B cell (primary cell): Measurements from ENCODE around the gene SNX10. TPM values are rescaled to one million over a fixed set of nuclear protein-coding genes. Genes with fewer than 3 reads are reported as not detected.

Source experiments
- ATAC-seq: fragments of 200-7000 bp; cut with Tn5 transposase; one replicate; pipeline ENCODE4 v1.10.0; 2021; ENCODE audit warnings: low read depth, mild to moderate bottlenecking, moderate number of reproducible peaks, moderate library complexity
- CTCF ChIA-PET: fragments of 350-600 bp; sonication (Branson Sonifier 250); formaldehyde crosslinking; loops from one replicate; lab custom pipeline; 2021; ENCODE audit warnings: antibody characterized with exemption, inconsistent platforms; lab: Charles Lee
- POLR2A ChIA-PET: fragments of 350-600 bp; sonication (Branson Sonifier 250); formaldehyde crosslinking; loops from one replicate; lab custom pipeline; 2021; ENCODE audit warnings: antibody characterized with exemption; lab: Charles Lee
- DNase-seq: peaks from one replicate; pipeline ENCODE4 v3.0.0; 2013
- H2AFZ ChIP-seq: 2 replicates; pipeline ENCODE4 v1.6.1; 2012; ENCODE audit warnings: mild to moderate bottlenecking, low read depth, low read length; ENCODE audit not compliant: insufficient read depth, poor library complexity, severe bottlenecking
- H3K27ac ChIP-seq, 2 donors: 1 replicate in 1 of 2; 2 replicates in 1 of 2; pipeline ENCODE4 v1.5.1; 2012 to 2013; ENCODE audit warnings: low read length in 2 of 2, mild to moderate bottlenecking in 2 of 2, moderate library complexity in 1 of 2
- H3K27me3 ChIP-seq, 4 experiments: fragments of 200-600 bp in 1 of 4; sonication (generic) in 1 of 4; replicated peaks in 1 of 4; 1 replicate in 2 of 4; 2 replicates in 2 of 4; pipeline versions ENCODE4 v1.6.1 to v1.7.0; 2013 to 2016; ENCODE audit warnings: low read length in 3 of 4, mild to moderate bottlenecking in 2 of 4, mixed read lengths in 1 of 4, moderate library complexity in 1 of 4; ENCODE audit not compliant: insufficient read depth in 4 of 4, control insufficient read depth in 3 of 4; ENCODE audit errors: control extremely low read depth in 1 of 4
- H3K36me3 ChIP-seq, 2 experiments: replicated peaks in 1 of 2; 1 replicate in 1 of 2; 2 replicates in 1 of 2; pipeline versions ENCODE4 v1.6.1 to v1.7.1; 2013; ENCODE audit warnings: low read length in 1 of 2; ENCODE audit not compliant: insufficient read depth in 2 of 2, control insufficient read depth in 1 of 2; ENCODE audit errors: control extremely low read depth in 1 of 2, extremely low read depth in 1 of 2
- H3K4me1 ChIP-seq, 2 donors: fragments of 200-600 bp in 1 of 2; sonication (generic) in 1 of 2; 1 replicate in 1 of 2; 2 replicates in 1 of 2; pipeline versions ENCODE4 v1.5.1 to v1.6.1; 2013 to 2017; ENCODE audit warnings: low read length in 2 of 2; ENCODE audit not compliant: control insufficient read depth in 2 of 2, insufficient read depth in 2 of 2
- H3K4me2 ChIP-seq: replicated peaks from 2 replicates; pipeline ENCODE3; 2012; ENCODE audit warnings: mild to moderate bottlenecking, low read depth, low read length; ENCODE audit not compliant: poor library complexity, severe bottlenecking
- H3K4me3 ChIP-seq, 5 experiments: fragments of 200-600 bp in 1 of 5; sonication (generic) in 1 of 5; 1 replicate in 3 of 5; 2 replicates in 2 of 5; pipeline versions ENCODE4 v1.5.1 to v1.7.0; 2011 to 2016; ENCODE audit warnings: low read length in 4 of 5, mild to moderate bottlenecking in 4 of 5, low read depth in 2 of 5, control low read depth in 1 of 5, moderate library complexity in 1 of 5; ENCODE audit not compliant: insufficient read depth in 1 of 5; ENCODE audit errors: control extremely low read depth in 1 of 5, extremely low read depth in 1 of 5
- H3K79me2 ChIP-seq: fragments of 200-600 bp; sonication (generic); one replicate; pipeline ENCODE4 v1.6.0; 2016; ENCODE audit warnings: low read length; ENCODE audit not compliant: control insufficient read depth, insufficient read depth
- H3K9ac ChIP-seq: fragments of 200-600 bp; sonication (generic); 2 replicates; pipeline ENCODE4 v1.6.1; 2017; ENCODE audit warnings: mild to moderate bottlenecking, low read length, moderate library complexity
- H3K9me3 ChIP-seq, 3 donors: one replicate each; pipeline versions ENCODE4 v1.6.1 to v1.7.1; 2013; ENCODE audit warnings: low read length in 2 of 3; ENCODE audit not compliant: control insufficient read depth in 2 of 3, insufficient read depth in 1 of 3; ENCODE audit errors: control extremely low read depth in 1 of 3
- H4K20me1 ChIP-seq: 2 replicates; pipeline ENCODE4 v1.6.0; 2012; ENCODE audit warnings: mild to moderate bottlenecking, low read length; ENCODE audit not compliant: insufficient read depth, control insufficient read depth, poor library complexity, severe bottlenecking
- H3K27ac Mint-ChIP-seq: one replicate; pipeline ENCODE4 v1.8.0; 2021; ENCODE audit warnings: mixed read lengths
- H3K27me3 Mint-ChIP-seq: one replicate; pipeline ENCODE4 v1.8.0; 2021; ENCODE audit warnings: mixed read lengths
- H3K4me1 Mint-ChIP-seq: one replicate; pipeline ENCODE4 v1.8.0; 2021; ENCODE audit warnings: mixed read lengths
- H3K4me3 Mint-ChIP-seq: one replicate; pipeline ENCODE4 v1.8.0; 2021; ENCODE audit warnings: mixed read lengths
- H3K9me3 Mint-ChIP-seq: one replicate; pipeline ENCODE4 v1.8.0; 2022; ENCODE audit warnings: mixed read lengths; ENCODE audit not compliant: insufficient read depth
- CTCF ChIP-seq: fragments of 200-600 bp; IDR thresholded peaks from one replicate; pipeline ENCODE4 v1.8.0; 2022; ENCODE audit warnings: antibody characterized with exemption, mild to moderate bottlenecking
- EZH2 ChIP-seq: IDR thresholded peaks from 2 replicates; pipeline ENCODE4 v1.6.1; 2012; ENCODE audit warnings: borderline replicate concordance, low read depth, mild to moderate bottlenecking, moderate library complexity, low read length; ENCODE audit not compliant: insufficient read depth, poor library complexity, severe bottlenecking
- WGBS: methylation state at CpG from one replicate; pipeline ENCODE4 v1.1.5; 2013; ENCODE audit warnings: missing lambda C conversion rate; ENCODE audit not compliant: insufficient coverage; 5-methylcytosine and 5-hydroxymethylcytosine counted together
- intact Hi-C: fragments of 100-400 bp; cut with micrococcal nuclease; formaldehyde crosslinking; loops from one replicate; pipeline ENCODE4 v1.10.0; 2022
- polyA plus RNA-seq: library from polyadenylated mRNA; depleted of rRNA; stranded (reverse); fragments of >200 nt; gene quantifications from 2 replicates; pipeline ENCODE4 v1.2.3, GENCODE V29; 2012
- total RNA-seq, 2 donors: library from RNA; stranded (reverse); fragments of 120-200 nt in 1 of 2; gene quantifications; 1 replicate in 1 of 2; 2 replicates in 1 of 2; pipeline versions ENCODE4 v1.2.3 to v1.2.4, GENCODE V29; 2013 to 2022

SNX10 gene
- total and polyA plus RNA-seq, 2 donors (not counting 1 experiment from before 2014, with no cell fraction given): 26.5 to 29.2 TPM

GRCh38 chr7:26293569-26294308, 2.1 kb downstream of the SNX10 start:
- ATAC-seq (peak; percentile 72), DNase-seq (peak; percentile 84)
- Mint-ChIP-seq H3K4me1 (peaks cover 58% of the 10 kb centered on the region), H3K27ac (peak overlapping the region; percentile 91), H3K4me3 (peak overlapping the region; percentile 94), H3K27me3 (no peaks in the 10 kb centered on the region), H3K9me3 (no peaks in the 10 kb centered on the region)
- 0% methylated on average over 2 of the region's 6 CpGs for WGBS
- H2AFZ ChIP-seq: peak overlapping the region; percentile 24
- TF ChIP-seq CTCF (no peak), EZH2 (no peak)
- peaks cover 1 to 19% of the 10 kb centered on the region in 2 experiments for H3K36me3 ChIP-seq
- CTCF ChIA-PET: interaction anchor here (0.8 to 11.3 kb wide), 14 partner anchors 9 to 203 kb away, joined by 3 to 190 read pairs (median 6); no protein-coding TSS in a partner anchor
- H3K4me3 ChIP-seq: peak overlapping the region; percentile 89 to 96 (median 90)
- H3K79me2 ChIP-seq: peaks cover 65% of the 10 kb centered on the region
- no peaks in the 10 kb centered on the region for H3K27me3 ChIP-seq
- H3K4me2 ChIP-seq: peak overlapping the region; percentile 85
- no peaks in the 10 kb centered on the region for H3K9me3 ChIP-seq
- peak overlapping the region; percentile 60 to 82 for H3K27ac ChIP-seq
- H3K9ac ChIP-seq: peak overlapping the region; percentile 96
- POLR2A ChIA-PET: interaction anchor here (0.6 to 1.5 kb wide), 8 partner anchors 21 to 105 kb away, joined by 3 to 5 read pairs (median 4); partner anchors contain the start of genes CBX3 and HNRNPA2B1
- intact Hi-C loops: loop anchor here (1.0 to 5.0 kb wide), 10 partner anchors 15 to 374 kb away; partner anchors contain the start of genes CBX3 and HNRNPA2B1
- H3K4me1 ChIP-seq: peaks cover 56 to 58% of the 10 kb centered on the region in 2 donors
- H4K20me1 ChIP-seq: peaks cover 9% of the 10 kb centered on the region

- no peak for TF ChIP-seq EZH2
- H3K9ac ChIP-seq: peak overlapping the region; percentile 96
- no peak overlapping the region for H2AFZ ChIP-seq
- peaks cover 58% of the 10 kb centered on the region in 2 donors for H3K4me1 ChIP-seq
- H3K4me3 ChIP-seq: peak overlapping the region in 1 of 5 experiments; percentile 96
- H3K9me3 ChIP-seq: no peaks in the 10 kb centered on the region
- DNase-seq (no peak), ATAC-seq (no peak)
- peaks cover 11% of the 10 kb centered on the region for H4K20me1 ChIP-seq
- Mint-ChIP-seq H3K27me3 (no peaks in the 10 kb centered on the region), H3K4me3 (peak overlapping the region; percentile 94), H3K9me3 (no peaks in the 10 kb centered on the region), H3K4me1 (peaks cover 61% of the 10 kb centered on the region), H3K27ac (peak overlapping the region; percentile 91)
- H3K27ac ChIP-seq: peak overlapping the region; percentile 60 to 82
- no peaks in the 10 kb centered on the region for H3K27me3 ChIP-seq
- peak overlapping the region; percentile 85 for H3K4me2 ChIP-seq
- intact Hi-C loops: no loop called here
- CTCF ChIA-PET: interaction anchor here (1.4 to 11.3 kb wide), 6 partner anchors 10 to 95 kb away, joined by 5 to 190 read pairs (median 14); no protein-coding TSS in a partner anchor
- POLR2A ChIA-PET: no interaction called here
- peaks cover 1 to 21% of the 10 kb centered on the region in 2 experiments for H3K36me3 ChIP-seq
- peaks cover 75% of the 10 kb centered on the region for H3K79me2 ChIP-seq
Observed at GRCh38 chr7:26295015-26295414, 3.4 kb downstream of the SNX10 start.
